ENCODE measurements around the gene BLM. TPM values are rescaled to one million over a fixed set of nuclear protein-coding genes. Genes with fewer than 3 reads are reported as not detected.

Gene BLM
- total and polyA plus RNA-seq, 2 of the 4 experiments (the other 2 are of a cell fraction), result 2.5 to 6.5 TPM

DNA sequence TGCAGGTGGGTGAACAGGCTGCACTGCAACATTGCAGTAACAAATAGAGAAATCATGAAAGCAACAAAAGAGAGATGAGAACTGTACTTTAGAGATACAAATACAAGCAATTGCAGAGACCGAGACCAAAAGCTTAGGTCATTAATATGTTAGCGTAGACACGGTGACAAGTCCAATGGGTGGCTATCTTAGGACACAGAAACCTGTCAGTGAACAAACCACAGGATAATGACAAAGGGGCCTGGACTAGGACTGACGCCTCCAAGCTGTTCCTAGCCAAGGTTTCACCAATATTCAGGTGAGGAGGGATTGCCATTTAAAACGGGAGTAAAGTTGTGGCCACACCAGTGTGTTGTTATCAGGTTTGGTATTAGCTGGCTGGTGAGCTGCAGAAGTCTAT lies 41.7 kb upstream of the BLM start:
- Histone ChIP-seq H3K23ac (ENCODE audit: low read depth, low read length) (no peak overlapping the region), H2BK15ac (ENCODE audit: low read depth, low read length) (no peak overlapping the region), H3K36me3 (ENCODE audit: control insufficient read depth, insufficient read depth, low read length) (no peaks in the 10 kb centered on the region), H4K5ac (ENCODE audit: low read depth, low read length) (no peak overlapping the region), H3K9ac (ENCODE audit: low read depth, low read length) (no peak overlapping the region), H4K8ac (ENCODE audit: low read depth in 2 of 2, low read length in 2 of 2) (no peak overlapping the region), H2AK9ac (replicated peaks; ENCODE audit: low read depth, low read length, poor library complexity) (no peak overlapping the region), H2AFZ (replicated peaks; ENCODE audit: low read length, poor library complexity) (peak overlapping the region; percentile 37), H2AK5ac (ENCODE audit: low read depth, low read length) (no peak overlapping the region), H2BK120ac (ENCODE audit: low read depth, low read length) (no peak overlapping the region), H3K14ac (replicated peaks; ENCODE audit: low read depth, low read length) (no peak overlapping the region), H4K91ac (ENCODE audit: insufficient read depth, low read depth, low read length) (no peak overlapping the region), H4K20me1 (ENCODE audit: insufficient read depth, low read length) (peaks cover 5% of the 10 kb centered on the region), H3K18ac (ENCODE audit: low read depth, low read length) (no peak overlapping the region), H2BK5ac (ENCODE audit: low read depth, low read length, poor library complexity, severe bottlenecking) (no peak overlapping the region), H2BK20ac (ENCODE audit: low read depth, low read length) (no peak overlapping the region), H3K4me2 (ENCODE audit: low read depth, low read length) (no peak overlapping the region), H3K4me3 (ENCODE audit: insufficient read depth, low read depth, low read length) (no peak overlapping the region), H3K27me3 (ENCODE audit: control insufficient read depth, insufficient read depth, low read length) (no peaks in the 10 kb centered on the region; the same call in 1 of the 2 replicates), H3K79me1 (ENCODE audit: low read depth in 1 of 2, low read length in 2 of 2) (no peaks in the 10 kb centered on the region), H3K27ac (ENCODE audit: insufficient read depth, low read length) (no peak overlapping the region), H3K9me3 (ENCODE audit: control insufficient read depth, insufficient read depth, low read length) (no peaks in the 10 kb centered on the region), H3K56ac (ENCODE audit: extremely low read depth, insufficient read depth, low read length) (no peak overlapping the region), H3K4me1 (ENCODE audit: control insufficient read depth, insufficient read depth, low read length) (peaks cover 5% of the 10 kb centered on the region), H3K9me1 (ENCODE audit: insufficient read depth, low read length) (peaks cover 11% of the 10 kb centered on the region), H3K4ac (ENCODE audit: low read depth, low read length) (no peak overlapping the region)
- no CpG with 5 or more reads among the region's 5 CpGs for WGBS, 2 experiments (ENCODE audit: extremely low coverage in 2 of 2, insufficient read length in 1 of 2)
- POLR2A ChIA-PET (ENCODE audit: unreplicated experiment), result no interaction called here
- BruUV-seq (replicated peaks), result no TSS peak
- CTCF ChIA-PET, result no interaction called here
- no peak for ATAC-seq (ENCODE audit: low read depth)
- dilution Hi-C loops (cut with HindIII; ENCODE audit: low sequenced_read_pairs, unreplicated experiment), result no loop called here
- intact Hi-C loops (cut with micrococcal nuclease), result no loop called here
- in situ Hi-C loops (cut with MboI; ENCODE audit: low sequenced_read_pairs), result no loop called here
- no peak for DNase-seq
- TF ChIP-seq RAD21 (IDR thresholded peaks at IDR 0.05; ENCODE audit: low read length), result no peak
- no peak for TF ChIP-seq MAZ (IDR thresholded peaks at IDR 0.05; ENCODE audit: borderline replicate concordance, low read depth, low read length)
- TF ChIP-seq RFX5 (IDR thresholded peaks at IDR 0.05; ENCODE audit: low read depth, low read length), result no peak
- no peak for TF ChIP-seq BHLHE40 (IDR thresholded peaks at IDR 0.05; ENCODE audit: low read depth, low read length)
- TF ChIP-seq, protein P1, sequence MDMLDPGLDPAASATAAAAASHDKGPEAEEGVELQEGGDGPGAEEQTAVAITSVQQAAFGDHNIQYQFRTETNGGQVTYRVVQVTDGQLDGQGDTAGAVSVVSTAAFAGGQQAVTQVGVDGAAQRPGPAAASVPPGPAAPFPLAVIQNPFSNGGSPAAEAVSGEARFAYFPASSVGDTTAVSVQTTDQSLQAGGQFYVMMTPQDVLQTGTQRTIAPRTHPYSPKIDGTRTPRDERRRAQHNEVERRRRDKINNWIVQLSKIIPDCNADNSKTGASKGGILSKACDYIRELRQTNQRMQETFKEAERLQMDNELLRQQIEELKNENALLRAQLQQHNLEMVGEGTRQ (IDR thresholded peaks at IDR 0.05; ENCODE audit: low read depth, low read length), result no peak
- TF ChIP-seq MAFK (IDR thresholded peaks at IDR 0.05; ENCODE audit: low read depth, low read length), result no peak
- TF ChIP-seq POLR2A (IDR thresholded peaks at IDR 0.05; ENCODE audit: low read depth, low read length), result no peak
- no peak for TF ChIP-seq NFE2L2 (IDR thresholded peaks at IDR 0.05; ENCODE audit: low read depth, low read length)
- TF ChIP-seq MXI1 (IDR thresholded peaks at IDR 0.05; ENCODE audit: borderline replicate concordance, low read depth, low read length), result no peak
